Activated B cell treated with CpG ODN at 0.5 μM for 24 hours (primary cell): ENCODE measurements around the gene B3GALT6. TPM values are rescaled to one million over a fixed set of nuclear protein-coding genes. Genes with fewer than 3 reads are reported as not detected.

Experiments used
- ATAC-seq: fragments of 200-7000 bp; cut with Tn5 transposase; one replicate; pipeline ENCODE4 v1.10.0; 2021; ENCODE audit warnings: low read depth, mild to moderate bottlenecking, moderate library complexity
- CTCF ChIA-PET: fragments of 350-600 bp; sonication (Branson Sonifier 250); formaldehyde crosslinking; loops from one replicate; lab custom pipeline; 2021; ENCODE audit warnings: antibody characterized with exemption; lab: Charles Lee
- POLR2A ChIA-PET: fragments of 350-600 bp; sonication (Branson Sonifier 250); formaldehyde crosslinking; loops from one replicate; lab custom pipeline; 2021; ENCODE audit warnings: antibody characterized with exemption; lab: Charles Lee
- DNase-seq: peaks from one replicate; pipeline ENCODE4 v3.0.0; 2022
- H3K27ac Mint-ChIP-seq: one replicate; pipeline ENCODE4 v1.8.0; 2020; ENCODE audit warnings: mixed read lengths
- H3K27me3 Mint-ChIP-seq: one replicate; pipeline ENCODE4 v1.8.0; 2021; ENCODE audit warnings: mixed read lengths
- H3K36me3 Mint-ChIP-seq: one replicate; pipeline ENCODE4 v1.8.0; 2021; ENCODE audit warnings: low read depth, mixed read lengths
- H3K4me1 Mint-ChIP-seq: one replicate; pipeline ENCODE4 v1.8.0; 2021; ENCODE audit warnings: mixed read lengths
- H3K4me3 Mint-ChIP-seq: one replicate; pipeline ENCODE4 v1.8.0; 2020; ENCODE audit warnings: mild to moderate bottlenecking, mixed read lengths
- H3K9me3 Mint-ChIP-seq: one replicate; pipeline ENCODE4 v1.8.0; 2020; ENCODE audit warnings: mixed read lengths
- intact Hi-C: fragments of 100-400 bp; cut with micrococcal nuclease; formaldehyde crosslinking; loops from one replicate; pipeline ENCODE4 v1.15.1; 2024
- total RNA-seq: library from RNA; stranded (reverse); gene quantifications from 2 replicates; pipeline ENCODE4 v1.2.3, GENCODE V29; 2022
- TF ChIP-seq, protein P1 (sequence below): fragments of 200-600 bp; IDR thresholded peaks from one replicate; pipeline ENCODE4 v1.8.0; 2022; ENCODE audit warnings: antibody characterized with exemption, mild to moderate bottlenecking

The B3GALT6 gene
- total RNA-seq, 1 donor from 2014 or later, result 22.1 TPM

DNA sequence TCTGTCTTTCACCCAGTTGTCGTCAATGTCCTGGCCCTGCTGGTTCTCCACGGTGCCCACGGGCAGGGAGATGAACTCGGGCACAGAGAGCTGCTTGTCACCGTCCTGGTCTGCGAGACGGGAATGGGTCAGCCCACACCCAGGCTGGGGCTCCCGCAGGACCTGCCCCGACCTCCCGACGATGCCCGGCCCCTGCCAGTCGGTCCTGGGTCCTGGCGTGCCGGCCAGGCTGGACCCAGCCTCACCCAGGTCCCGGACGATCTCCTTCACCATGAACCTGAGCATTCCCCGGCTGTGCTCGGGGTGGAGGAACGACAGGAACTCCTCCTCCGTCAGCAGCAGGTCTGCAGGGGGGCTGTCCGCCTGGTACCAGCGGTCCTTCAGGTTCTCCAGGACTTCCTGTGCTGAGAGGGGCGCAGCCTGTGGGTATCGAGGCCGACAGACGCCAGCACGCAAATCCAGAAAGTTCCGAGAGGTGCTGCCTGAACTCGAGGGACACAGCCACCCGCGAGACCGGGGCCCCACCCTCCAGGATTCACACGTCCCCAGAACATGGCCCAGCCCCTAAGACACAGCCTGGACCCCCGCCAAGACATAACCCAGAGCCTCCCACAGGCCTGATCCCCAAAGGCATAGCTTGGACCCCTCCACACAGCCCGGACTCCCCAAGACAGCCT, 13.4 kb upstream of the B3GALT6 start:
- ChIA-PET POLR2A (interaction anchor here (0.7 to 1.7 kb wide), 3 partner anchors 10 to 82 kb away, joined by 3 to 5 read pairs (median 3); no protein-coding TSS in a partner anchor), CTCF (interaction anchor here (2.1 kb wide), 1 partner anchor 96 kb away, joined by 4 read pairs; no protein-coding TSS in a partner anchor)
- DNase-seq, result no peak
- intact Hi-C loops, result no loop called here
- Mint-ChIP-seq H3K36me3 (peaks cover 59% of the 10 kb centered on the region), H3K4me3 (no peak overlapping the region), H3K27me3 (no peaks in the 10 kb centered on the region), H3K9me3 (no peaks in the 10 kb centered on the region), H3K4me1 (peaks cover 29% of the 10 kb centered on the region), H3K27ac (no peak overlapping the region)
- no peak for ATAC-seq
- TF ChIP-seq, protein P1, sequence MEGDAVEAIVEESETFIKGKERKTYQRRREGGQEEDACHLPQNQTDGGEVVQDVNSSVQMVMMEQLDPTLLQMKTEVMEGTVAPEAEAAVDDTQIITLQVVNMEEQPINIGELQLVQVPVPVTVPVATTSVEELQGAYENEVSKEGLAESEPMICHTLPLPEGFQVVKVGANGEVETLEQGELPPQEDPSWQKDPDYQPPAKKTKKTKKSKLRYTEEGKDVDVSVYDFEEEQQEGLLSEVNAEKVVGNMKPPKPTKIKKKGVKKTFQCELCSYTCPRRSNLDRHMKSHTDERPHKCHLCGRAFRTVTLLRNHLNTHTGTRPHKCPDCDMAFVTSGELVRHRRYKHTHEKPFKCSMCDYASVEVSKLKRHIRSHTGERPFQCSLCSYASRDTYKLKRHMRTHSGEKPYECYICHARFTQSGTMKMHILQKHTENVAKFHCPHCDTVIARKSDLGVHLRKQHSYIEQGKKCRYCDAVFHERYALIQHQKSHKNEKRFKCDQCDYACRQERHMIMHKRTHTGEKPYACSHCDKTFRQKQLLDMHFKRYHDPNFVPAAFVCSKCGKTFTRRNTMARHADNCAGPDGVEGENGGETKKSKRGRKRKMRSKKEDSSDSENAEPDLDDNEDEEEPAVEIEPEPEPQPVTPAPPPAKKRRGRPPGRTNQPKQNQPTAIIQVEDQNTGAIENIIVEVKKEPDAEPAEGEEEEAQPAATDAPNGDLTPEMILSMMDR, result no peak

DNA sequence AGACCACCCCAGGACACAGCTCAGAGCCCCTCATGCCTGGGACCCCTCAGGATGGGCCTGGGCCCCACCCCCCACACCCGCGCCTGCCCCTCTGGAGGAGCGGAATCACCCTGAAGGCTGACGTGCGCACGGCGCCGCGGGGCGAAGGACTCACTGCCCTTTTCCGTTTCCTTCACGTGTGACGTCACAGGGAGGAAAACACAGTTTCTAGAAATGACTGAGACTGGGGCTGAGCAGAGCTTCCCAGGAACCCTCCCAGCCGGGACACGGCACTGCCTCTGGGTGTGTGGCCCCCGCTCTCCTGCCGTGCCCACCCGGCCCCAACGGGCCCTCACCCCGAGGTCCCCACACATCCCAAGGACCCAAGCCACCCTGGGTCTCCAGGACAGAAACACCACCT, 12.7 kb upstream of the B3GALT6 start:
- Mint-ChIP-seq H3K36me3 (peaks cover 65% of the 10 kb centered on the region), H3K27ac (no peak overlapping the region), H3K27me3 (no peaks in the 10 kb centered on the region), H3K9me3 (no peaks in the 10 kb centered on the region), H3K4me3 (no peak overlapping the region), H3K4me1 (peaks cover 26% of the 10 kb centered on the region)
- TF ChIP-seq, protein P1, result no peak
- no peak for DNase-seq
- CTCF ChIA-PET, result no interaction called here
- no peak for ATAC-seq
- POLR2A ChIA-PET, result interaction anchor here (1.7 kb wide), 1 partner anchor 11 kb away, joined by 5 read pairs; no protein-coding TSS in a partner anchor
- intact Hi-C loops, result no loop called here

DNA sequence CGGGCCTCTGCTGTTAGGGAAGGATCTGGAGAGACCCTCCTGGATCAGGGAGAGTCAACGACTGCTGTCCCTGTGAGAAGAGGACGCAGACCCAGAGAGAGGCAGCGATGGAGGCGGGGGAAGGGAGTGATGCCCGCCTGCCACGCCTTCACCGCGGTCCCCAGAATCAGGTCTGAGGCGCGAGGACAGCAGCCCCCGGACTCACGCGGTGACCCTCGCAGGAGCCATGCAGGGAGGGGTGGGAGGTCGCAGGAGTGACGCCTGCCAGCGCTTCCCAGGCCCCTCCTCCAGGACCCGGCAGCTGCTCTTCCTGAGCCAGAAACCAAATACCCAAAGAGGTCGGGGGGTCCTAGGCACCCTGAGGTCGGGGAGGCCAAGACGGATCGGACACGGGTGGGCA, 11.8 kb upstream of the B3GALT6 start:
- TF ChIP-seq, protein P1, result no peak
- H3K9me3 Mint-ChIP-seq, result no peaks in the 10 kb centered on the region
- CTCF ChIA-PET, result no interaction called here
- peaks cover 68% of the 10 kb centered on the region for H3K36me3 Mint-ChIP-seq
- intact Hi-C loops, result no loop called here
- ATAC-seq, result no peak
- DNase-seq, result no peak
- no peak overlapping the region for H3K4me3 Mint-ChIP-seq
- no peaks in the 10 kb centered on the region for H3K27me3 Mint-ChIP-seq
- POLR2A ChIA-PET, result no interaction called here
- H3K4me1 Mint-ChIP-seq, result peaks cover 17% of the 10 kb centered on the region
- no peak overlapping the region for H3K27ac Mint-ChIP-seq

DNA sequence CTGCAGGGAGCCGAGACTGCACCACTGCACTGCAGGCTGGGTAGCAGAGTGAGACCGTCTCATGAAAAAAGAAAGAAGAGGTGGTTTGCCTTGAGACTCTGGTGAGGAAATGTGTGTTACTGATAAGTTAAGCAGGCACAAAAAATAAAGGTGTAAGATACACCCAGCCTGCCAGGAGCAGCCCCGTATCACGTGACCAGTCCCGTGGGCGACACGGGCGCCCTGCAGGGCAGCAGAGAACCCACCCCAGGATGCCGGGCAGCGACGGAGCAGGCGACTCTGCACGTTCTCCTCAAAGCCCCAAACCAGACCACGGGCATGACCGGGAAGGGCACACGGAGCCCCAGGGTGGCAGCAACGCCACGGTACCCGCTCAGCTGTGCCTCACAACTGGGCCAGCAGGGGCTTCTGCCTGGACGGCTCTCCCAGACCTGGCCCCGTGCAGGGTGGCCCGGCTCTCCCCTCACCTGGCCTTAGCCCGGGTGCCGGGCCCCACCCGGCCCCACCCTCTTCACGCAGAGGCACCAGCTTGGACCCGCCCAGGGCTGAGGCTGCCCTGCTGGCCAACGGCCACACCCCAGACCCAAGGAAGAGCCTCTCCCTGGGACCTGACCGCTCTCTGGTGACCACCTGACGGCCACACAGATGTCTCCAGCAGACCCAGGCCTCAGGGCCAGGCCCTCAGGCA, 10.0 kb upstream of the B3GALT6 start:
- TF ChIP-seq, protein P1, result no peak
- H3K27ac Mint-ChIP-seq, result no peak overlapping the region
- ATAC-seq (no peak), DNase-seq (no peak)
- H3K9me3 Mint-ChIP-seq, result no peaks in the 10 kb centered on the region
- H3K4me3 Mint-ChIP-seq, result no peak overlapping the region
- H3K4me1 Mint-ChIP-seq, result peaks cover 5% of the 10 kb centered on the region
- peaks cover 74% of the 10 kb centered on the region for H3K36me3 Mint-ChIP-seq
- H3K27me3 Mint-ChIP-seq, result no peaks in the 10 kb centered on the region
- POLR2A ChIA-PET, result interaction anchor here (0.7 kb wide), 1 partner anchor 9 kb away, joined by 3 read pairs; no protein-coding TSS in a partner anchor
- intact Hi-C loops, result no loop called here
- CTCF ChIA-PET, result no interaction called here

DNA sequence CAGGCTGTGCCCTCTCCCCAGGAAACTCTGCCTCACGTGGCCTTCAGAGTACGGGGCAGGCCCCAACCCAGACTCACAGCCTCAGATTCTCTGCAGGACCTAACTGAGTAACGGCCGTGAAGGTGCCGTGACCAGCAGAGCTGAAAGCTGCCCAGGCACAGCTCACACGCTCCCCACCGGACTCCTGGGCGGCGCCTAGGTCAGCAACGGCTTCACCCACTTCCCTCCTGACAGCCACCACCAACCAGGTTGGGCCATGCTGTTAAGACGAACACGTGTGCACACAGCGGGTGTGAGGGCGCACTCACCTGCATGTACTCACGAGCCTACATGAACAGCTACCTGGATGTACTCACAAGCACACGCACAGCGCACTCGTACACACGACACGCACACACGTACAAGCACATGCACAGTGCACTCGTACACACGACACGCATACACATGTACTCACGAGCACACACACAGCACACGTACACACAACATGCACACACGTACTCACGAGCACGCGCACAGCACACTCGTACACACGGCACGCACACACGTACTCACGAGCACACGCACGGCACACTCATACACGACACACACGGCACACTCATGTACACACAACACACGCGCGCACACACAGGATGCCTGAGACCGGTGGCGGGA, 9.3 kb upstream of the B3GALT6 start:
- Mint-ChIP-seq H3K36me3 (peaks cover 73% of the 10 kb centered on the region), H3K27ac (no peak overlapping the region), H3K9me3 (no peaks in the 10 kb centered on the region), H3K4me1 (peaks cover 3% of the 10 kb centered on the region), H3K27me3 (no peaks in the 10 kb centered on the region), H3K4me3 (no peak overlapping the region)
- intact Hi-C loops, result no loop called here
- DNase-seq, result no peak
- POLR2A ChIA-PET, result interaction anchor here (0.7 kb wide), 1 partner anchor 8 kb away, joined by 3 read pairs; no protein-coding TSS in a partner anchor
- TF ChIP-seq, protein P1, result no peak
- CTCF ChIA-PET, result no interaction called here
- no peak for ATAC-seq
